Dermis blood vessel endothelial cell (primary cell): ENCODE measurements around the gene MYRF. TPM values are rescaled to one million over a fixed set of nuclear protein-coding genes. Genes with fewer than 3 reads are reported as not detected.

Experiments used
- DNase-seq: peaks from one replicate; pipeline ENCODE4 v3.0.0; 2010
- total RNA-seq: library from RNA; depleted of rRNA; stranded (reverse); fragments of >200 nt; gene quantifications from 2 replicates; pipeline ENCODE4 v1.2.3, GENCODE V29; 2014

MYRF gene
- total RNA-seq, 1 donor from 2014 or later = 0.17 TPM

DNA sequence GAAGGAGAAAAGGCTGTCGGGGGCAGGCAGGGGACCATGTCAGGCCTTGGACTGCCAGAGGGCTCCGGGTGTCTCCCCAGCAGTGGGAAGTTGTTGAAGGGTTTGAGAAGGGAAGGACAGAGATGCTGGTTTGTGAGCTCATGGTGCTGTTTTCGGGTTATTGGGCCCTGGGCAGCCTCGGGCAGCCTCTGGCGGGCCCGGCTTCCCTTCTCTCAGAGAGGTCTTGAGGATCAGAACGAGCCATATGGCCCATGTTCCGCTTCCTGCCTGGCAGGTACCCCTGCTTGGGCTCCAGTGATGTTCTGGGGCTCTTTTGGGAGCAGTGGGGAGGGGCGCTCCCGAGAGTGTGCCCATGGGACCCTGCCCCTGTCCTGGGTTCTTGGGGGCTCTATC is 9.8 kb downstream of the MYRF start:
- no peak for DNase-seq

DNA sequence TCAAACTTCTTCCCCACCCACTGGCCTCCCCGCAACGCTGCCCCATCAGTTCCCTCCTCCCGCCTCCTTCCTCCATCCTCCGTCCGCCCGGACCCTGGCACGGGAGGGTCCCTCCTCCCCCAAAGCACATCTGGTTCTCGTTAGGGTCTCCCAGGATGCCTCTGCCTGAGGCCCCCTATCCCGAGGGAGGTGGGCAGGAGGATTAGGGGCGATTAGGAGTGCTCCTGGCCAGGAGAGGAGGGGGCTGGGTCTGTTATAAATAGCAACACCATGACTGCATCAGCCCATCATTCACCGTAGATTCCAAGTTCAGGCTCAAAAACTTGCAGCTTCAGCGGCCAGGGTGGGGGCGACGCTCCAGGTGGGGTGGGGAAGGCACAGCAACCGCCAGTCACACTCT is 10.4 kb downstream of the MYRF start:
- DNase-seq = no peak

DNA sequence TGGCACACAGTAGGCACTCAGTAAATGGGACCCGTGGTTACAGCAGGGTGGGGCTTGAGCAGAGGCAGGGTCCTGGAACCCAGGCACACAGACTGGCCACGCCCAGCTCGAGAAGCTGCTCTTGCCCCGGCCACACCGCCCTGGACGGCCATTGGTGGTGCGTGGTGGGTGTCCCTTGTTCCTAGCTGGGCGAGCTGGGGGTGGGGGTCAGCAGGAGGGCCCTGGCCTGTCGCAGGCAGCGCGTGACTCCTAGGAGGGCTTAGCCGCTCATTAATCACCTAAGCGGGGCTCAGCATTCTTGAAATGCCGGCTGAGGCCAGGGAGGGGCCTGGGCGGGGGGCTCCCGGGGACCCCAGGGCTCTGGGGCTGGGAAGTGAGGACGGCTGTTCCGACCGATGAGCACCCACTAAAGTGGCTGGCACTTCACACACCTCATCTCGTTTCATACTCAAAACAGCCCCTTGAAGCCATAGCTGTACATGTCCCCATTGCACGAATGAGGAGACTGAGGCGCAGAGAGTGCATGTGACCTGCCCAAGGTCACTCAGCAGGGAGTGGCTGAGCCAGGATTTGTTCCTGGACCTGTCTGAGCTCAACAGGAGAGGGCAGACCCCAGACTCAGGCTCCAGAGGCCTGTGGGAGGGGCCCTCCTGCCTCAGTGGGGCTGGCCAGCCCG is 11.6 kb downstream of the MYRF start:
- DNase-seq = no peak

DNA sequence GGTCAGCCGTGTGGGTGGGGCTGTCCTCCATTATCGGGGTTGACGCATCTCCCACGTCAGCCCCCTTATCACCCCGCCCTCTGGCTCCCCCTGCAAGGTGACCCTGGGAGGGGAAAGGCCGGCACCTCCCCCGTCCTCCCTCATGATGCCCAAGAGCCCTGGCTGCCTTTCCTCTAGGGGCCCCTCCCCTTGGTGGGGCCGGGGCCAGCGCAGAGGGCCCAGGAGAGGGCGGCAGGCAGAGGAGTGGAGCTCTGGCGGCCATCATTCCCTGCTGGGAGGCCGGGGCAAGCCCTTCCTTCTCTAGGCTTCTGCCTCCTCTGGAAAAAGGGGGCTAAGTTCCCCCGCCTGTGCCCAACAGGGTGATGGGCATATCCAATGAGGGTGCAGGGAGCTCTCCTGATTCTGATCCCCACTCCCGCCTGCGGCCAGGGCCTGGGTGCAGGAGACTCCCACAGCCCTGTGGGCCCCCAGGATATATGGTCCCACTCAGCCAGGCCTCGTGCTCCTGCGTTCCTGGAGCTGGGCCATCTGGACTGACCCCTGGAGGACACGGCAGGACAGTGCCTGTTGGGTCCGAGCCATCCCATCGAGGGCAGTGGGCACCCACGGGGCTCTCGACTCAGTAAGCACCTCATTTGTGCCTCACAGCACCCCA is 12.3 kb downstream of the MYRF start:
- DNase-seq = no peak

DNA sequence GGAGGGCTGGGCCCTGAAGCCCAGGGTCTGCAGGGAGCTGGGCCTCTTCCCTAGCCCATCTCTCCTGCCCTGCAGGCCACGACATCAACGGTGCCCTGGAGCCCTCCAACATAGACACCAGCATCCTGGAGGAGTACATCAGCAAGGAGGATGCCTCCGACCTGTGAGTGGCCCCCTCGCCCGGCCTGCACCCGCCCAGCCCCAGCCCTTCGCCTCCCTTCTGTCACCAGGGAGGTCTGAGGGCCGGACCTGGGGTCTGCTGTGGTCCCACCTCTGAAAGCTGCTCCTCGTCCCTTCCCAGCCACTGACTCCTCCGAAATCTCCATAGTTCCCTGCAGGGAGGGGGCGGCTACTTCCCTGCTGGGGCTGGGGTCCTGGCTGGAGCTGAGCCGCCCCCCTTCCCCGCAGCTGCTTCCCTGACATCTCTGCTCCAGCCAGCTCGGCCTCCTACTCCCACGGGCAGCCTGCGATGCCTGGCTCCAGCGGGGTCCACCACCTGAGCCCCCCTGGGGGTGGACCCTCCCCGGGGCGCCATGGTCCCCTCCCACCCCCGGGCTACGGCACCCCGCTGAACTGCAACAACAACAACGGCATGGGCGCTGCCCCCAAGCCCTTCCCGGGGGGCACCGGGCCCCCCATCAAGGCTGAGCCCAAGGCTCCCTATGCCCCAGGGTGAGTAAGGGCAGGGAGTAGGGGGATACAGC is 13.3 kb downstream of the MYRF start:
- DNase-seq = no peak

DNA sequence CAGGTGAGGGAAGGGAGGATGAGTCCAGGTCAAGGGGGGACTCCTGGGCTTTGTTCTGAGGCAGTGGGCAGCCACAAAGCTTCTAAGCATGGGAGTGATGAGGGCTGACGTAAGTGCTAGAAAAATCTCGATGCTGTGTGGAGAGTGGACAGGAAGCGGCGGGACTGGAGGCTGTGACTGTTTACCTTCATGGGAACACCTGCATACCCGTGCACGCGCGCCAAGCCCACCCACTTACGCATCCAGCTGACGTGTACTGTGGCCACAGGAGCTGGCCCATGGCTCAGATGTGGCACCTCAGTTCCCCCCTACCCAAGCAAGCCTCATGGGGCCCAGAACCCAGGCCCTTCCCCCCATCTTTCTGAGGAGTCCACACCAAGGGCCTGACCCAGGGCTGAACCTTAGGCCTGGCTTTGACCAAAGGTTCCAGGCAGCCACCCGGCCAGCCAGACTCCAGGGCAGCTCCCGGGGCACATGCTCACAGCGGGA is 14.0 kb downstream of the MYRF start:
- no peak for DNase-seq

DNA sequence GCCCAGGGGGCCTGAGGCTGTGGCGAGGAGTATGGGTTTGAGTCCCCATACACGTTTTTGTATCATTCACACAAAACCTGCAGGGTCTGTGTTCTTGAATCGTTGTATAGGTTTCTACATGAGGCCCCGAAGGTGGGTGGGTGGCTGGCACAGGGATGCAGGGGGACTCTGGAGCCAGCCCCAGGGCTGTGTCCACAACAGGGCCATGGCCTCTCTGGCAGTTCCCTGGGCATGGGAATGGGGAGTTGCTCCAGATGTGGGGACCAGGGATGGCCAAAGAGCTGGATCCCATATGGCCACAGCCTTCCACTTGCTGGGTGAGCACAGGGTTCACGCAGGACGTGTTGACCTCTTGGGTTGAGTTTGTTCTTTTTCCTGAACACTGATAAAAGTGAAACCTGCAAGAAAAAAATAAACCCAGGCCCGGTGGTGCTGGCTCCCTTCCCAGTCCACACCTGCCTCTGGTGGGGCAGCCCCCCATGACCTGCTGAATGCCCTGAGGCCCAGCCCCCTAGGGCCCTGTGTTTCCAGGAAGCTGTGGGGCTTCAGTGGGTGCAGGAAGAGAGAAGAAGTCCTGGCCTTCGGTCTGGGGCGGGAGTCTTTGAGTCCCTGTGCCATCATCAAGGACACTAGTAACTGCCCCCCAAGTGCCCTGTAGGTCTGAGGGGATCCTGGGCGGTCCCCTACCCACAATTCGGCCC is 16.1 kb downstream of the MYRF start:
- no peak for DNase-seq

DNA sequence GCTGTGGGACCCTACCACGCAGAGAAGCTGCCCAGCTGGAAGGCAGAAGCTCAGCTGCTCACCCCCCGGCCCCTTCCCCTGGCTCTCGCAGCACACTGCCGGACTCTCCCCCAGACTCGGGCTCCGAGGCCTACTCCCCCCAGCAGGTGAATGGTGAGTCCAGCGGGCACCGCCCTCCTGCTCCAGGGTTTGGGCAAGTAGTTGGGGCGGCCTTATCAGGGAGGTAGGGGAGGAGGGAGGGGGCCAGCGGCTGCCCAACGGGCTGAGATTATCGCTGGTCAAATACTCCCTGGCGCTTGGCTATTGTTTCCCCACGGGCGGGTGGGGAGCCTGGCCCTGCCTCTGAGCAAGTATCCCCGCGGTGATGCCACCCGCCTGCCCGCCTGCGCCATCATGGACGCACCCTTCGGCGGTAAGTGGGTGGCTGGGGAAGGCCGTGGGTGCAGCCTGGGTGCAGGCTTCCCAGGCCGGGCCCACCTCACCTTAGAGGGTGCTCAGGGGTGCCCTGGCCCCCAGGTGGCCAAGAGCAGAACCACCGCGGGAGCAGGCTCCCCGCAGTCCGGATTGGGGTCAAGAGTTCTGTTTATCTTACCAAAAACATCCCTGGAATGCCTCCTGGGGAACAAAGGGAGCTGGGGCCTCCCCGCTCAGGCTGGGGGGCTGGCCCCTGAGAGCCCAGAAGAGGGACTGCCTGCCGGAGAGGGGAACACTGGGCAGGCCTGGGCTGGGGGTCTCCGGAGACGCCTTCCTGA is 16.9 kb downstream of the MYRF start:
- no peak for DNase-seq

DNA sequence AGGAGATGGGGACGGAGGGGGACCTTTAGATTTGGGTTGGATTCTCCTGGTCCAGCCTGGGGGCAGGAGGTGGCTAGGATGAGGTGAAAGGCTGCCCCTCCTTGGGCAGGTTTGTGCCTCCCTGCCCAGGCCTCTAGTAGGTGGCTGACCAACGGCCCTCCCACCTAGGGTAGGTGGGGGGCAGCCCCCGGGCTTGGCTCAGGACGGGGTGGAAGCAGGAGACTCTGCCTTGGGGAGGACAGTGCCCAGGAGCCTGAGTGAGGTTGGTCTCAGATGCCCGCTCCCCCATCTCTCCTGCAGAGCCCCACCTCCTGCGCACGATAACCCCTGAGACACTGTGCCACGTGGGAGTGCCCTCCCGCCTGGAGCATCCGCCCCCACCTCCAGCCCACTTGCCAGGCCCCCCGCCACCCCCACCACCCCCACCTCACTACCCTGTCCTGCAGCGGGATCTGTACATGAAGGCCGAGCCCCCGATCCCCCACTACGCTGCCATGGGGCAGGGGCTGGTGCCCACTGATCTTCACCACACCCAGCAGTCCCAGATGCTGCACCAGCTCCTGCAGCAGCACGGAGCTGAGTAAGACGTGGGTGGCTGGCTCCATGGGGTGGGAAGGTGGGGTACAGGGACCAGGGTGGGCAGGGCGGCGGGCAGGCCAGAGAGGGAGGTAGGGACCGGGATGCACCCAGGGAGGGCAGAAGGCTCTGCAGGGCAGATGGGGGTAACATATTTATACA is 17.7 kb downstream of the MYRF start:
- DNase-seq = no peak

DNA sequence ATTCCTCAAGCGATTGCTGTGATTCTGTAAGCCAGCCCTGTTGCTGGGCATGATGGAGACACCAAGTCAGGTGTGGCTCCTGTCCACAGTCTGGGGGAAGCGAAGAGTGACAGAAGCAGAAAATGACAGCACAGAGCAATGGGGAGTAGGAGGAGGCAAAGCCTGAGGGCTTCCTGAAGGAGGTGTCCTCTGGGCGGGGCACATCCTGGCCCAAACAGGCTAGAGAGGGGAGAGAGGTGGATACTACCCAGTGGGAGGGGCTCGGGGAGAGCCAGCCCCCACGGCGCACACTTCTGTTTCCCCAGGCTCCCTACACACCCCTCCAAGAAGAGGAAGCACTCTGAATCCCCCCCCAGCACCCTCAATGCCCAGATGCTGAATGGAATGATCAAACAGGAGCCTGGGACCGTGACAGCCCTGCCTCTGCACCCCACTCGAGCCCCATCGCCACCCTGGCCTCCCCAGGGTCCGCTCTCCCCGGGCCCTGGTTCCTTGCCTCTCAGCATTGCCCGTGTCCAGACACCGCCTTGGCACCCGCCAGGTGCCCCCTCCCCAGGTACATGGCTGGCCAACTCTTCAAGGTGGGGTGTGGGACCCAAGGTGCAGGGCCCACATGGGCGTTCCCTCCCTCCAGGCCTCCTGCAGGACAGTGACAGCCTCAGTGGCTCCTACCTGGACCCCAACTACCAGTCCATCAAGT is 18.9 kb downstream of the MYRF start:
- no peak for DNase-seq

DNA sequence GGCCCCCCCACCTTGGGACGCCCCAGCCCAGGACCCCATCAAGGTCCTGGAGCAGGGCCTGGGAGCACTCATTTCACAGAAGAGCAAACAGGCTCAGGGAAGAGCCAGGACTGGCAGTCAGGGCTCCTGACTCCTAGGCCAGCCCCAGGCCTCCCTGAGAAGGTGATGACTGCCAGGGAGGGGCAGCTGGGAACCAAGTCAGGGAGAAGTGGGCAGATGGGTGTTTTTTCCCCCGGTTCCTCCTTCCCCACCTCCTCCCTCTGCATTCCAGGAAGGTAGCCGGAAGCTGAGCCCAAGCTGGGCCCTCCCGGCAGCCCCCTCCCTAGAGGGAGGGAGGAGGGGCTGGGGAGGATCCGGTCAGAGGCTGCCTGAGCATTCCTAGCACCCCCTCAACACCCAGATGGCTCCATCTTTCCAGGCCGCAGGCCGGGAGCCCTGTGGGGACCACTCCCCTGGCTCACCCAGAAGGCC is 19.6 kb downstream of the MYRF start:
- DNase-seq = no peak

DNA sequence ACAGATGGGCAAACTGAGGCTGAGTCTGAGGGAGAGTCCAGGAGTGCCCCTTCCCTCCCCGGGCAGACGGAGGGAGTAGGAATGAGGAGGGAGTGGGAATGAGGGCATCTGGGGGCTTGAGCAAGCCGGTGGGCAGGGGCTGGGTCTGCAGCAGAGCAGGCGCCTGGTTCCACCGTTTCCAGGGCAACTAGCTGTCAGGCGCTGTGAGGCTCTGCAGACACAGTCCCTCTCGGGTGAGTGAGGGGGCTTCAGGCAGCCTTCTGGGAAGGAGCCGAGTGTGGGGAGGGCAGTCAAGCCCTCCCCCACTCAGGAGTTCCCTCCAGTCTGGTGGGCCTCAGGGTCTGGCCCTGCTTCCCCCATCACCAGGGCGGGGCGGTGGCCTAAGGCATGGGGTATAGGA is 20.9 kb downstream of the MYRF start:
- no peak for DNase-seq

DNA sequence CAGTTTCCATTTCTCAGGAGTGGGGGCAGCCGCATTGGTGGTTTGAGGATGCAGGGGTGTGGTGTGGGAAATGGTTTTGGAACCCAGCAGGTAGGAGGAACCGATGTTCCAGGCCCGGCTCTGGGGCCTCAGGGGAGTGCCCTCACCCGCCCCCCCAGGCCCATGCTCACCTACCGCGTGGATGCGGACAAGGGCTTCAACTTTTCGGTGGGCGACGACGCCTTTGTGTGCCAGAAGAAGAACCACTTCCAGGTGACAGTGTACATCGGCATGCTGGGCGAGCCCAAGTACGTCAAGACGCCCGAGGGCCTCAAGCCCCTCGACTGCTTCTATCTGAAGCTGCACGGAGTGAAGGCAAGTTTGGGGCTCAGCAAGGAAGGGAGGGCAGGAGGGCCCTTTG is 21.4 kb downstream of the MYRF start:
- no peak for DNase-seq

DNA sequence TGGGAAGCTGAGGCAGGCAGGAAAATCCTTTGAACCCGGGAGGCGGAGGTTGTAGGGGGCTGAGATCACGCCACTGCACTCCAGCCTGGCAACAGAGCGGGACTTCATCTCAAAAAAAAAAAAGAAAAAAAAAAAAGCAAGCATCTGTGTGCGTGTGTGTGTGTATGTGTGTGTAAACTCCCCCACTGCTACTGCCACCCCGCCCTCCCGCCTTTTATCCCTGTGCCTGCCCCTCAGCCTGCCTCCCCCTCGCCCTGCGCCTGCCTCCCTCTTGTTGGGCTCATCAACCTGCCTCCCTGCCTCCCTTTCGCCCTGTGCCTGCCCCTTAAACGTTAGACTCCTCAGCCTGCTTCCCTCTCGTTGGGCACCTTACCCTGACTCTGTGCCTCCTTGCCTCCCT is 22.0 kb downstream of the MYRF start:
- DNase-seq = no peak

DNA sequence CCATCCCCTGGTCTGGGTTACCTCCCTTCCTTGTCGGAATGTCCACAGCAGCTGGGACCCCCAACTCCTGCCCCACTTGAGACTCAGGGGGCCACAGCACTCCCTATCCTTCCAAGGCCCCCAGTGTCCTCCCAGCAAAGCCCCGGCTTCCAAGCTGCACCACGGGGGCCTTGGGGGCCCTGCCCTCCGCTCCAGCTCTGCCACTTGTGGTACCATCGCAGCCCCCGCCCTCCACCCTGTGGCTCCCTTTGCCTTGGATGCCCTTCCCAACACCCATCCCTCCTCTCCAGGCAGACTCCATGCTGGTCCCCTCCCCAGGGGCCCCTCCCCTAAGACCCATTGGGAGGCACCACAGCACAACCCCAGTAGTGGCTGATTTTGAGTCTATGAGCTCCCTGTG is 22.7 kb downstream of the MYRF start:
- no peak for DNase-seq

DNA sequence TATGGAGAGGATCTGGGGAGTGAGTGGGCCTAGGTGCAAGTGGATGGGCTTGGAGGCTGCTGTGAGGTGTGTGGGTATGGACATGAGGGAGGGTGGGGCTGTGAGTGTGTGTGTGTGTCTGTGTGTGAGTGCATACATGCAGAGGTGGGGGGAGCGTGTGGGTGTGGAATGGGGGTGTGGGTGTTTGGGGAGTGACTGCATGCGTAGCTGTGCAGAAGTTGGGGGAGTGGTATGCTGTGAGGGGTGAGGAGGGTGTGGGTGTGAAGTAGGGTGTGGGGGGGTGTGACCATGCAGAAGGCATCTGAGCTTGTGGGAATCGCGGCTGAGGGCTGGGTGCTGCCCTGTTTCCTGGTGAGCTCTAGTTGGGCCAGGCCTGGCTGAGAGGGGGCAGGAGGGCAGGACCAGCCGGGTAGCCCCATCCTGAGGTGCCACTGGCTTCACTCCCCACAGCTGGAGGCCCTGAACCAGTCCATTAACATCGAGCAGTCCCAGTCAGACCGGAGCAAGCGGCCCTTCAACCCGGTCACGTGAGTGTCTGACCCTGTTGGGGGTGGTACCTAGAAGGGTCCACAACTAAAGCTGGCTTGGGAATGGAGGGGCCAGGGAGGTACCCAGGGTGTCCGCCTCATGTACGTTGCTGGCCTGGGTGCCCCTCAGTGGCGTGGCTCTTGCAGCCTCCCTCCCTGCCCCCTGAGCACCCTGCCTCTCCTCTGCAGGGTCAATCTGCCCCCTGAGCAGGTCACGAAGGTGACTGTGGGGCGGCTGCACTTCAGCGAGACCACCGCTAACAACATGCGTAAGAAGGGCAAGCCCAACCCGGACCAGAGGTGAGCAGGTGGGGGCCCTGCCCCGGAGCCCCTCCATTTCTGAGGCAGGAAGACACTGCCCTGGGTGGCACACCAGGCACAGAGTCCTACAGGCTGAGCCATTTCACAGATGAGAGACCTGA is 23.4 kb downstream of the MYRF start:
- no peak for DNase-seq

DNA sequence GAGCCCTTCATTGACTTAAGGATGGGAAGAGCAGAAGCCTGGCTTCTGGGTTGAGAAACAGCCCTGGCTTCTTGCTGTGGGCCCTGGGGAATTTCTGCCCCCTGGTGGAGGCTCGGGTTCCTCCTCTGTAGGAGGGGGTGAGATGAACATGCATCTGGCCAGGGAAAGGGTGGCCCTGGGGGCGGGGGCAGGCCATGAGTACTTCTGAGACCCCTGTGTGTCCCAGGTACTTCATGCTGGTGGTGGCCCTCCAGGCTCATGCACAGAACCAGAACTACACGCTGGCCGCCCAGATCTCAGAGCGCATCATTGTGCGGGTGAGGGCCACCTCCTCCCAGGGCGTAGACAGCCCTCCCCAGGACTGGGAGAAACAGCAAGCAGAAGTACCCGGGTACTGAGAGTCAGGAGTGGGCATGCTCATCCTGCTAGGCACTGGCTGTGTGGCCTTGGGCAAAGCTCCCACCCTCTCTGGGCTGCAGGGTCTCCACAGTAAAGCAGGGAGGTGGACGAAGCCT is 24.2 kb downstream of the MYRF start:
- peak; percentile 80 for DNase-seq

DNA sequence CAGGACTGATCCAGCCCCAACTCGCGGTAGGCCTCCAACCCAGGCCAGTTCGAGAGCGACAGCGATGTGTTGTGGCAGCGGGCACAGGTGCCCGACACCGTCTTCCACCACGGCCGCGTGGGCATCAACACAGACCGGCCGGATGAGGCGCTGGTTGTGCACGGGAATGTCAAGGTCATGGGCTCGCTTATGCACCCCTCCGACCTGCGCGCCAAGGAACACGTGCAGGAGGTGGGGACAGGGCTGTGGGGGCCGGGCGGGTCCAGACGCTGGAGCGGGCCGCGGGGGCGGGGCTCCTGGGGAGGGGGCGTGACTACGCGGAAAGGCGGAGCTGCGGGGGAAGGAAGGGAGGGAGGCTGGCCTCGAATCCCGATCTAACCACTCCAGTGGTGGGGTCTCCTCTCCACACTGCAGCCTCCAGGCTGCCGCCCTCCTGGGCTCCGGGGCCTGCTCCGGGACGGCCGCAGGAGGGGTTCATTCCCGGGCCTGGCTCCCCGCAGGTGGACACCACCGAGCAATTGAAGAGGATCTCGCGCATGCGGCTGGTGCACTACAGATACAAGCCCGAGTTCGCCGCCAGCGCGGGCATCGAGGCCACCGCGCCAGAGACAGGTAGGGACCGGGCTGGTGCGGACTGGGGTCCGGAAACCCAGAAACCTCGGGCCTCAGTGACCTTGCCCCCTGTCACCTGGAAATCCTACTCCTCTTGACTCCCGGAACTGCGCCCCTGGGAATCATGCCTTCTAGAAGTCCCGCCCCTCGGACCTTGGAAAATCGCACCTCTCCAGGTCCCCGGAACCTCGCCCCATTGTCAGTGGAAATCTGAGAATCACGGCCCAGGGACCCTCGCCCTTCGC is 25.0 kb downstream of the MYRF start:
- peak; percentile 42 for DNase-seq
